Activated T-cell treated with anti-CD3 and anti-CD28 coated beads, Interleukin-2, amount 50 U/mL, for 4 hours (primary cell): ENCODE results near the gene HIF1AN. TPM values are rescaled to one million over a fixed set of nuclear protein-coding genes. Genes with fewer than 3 reads are reported as not detected.
A peak's percentile ranks its signal among the peaks of the same experiment; 100 is the strongest.

Experiments
- ATAC-seq, 2 donors: fragments of 200-7000 bp; cut with Tn5 transposase; one replicate each; pipeline ENCODE4 v1.10.0; 2021
- DNase-seq: peaks from one replicate; pipeline ENCODE4 v3.0.0-alpha.2; 2020
- H3K27me3 Mint-ChIP-seq: one replicate; pipeline ENCODE4 v1.8.0; 2021; ENCODE audit warnings: low read depth, mixed read lengths
- H3K36me3 Mint-ChIP-seq: one replicate; pipeline ENCODE4 v1.8.0; 2022; ENCODE audit warnings: mixed read lengths; ENCODE audit not compliant: insufficient read depth
- H3K4me1 Mint-ChIP-seq: one replicate; pipeline ENCODE4 v1.8.0; 2021; ENCODE audit warnings: low read depth, mixed read lengths
- H3K4me3 Mint-ChIP-seq: one replicate; pipeline ENCODE4 v1.8.0; 2021; ENCODE audit warnings: mild to moderate bottlenecking, moderate library complexity, mixed read lengths
- H3K9me3 Mint-ChIP-seq: one replicate; pipeline ENCODE4 v1.8.0; 2021; ENCODE audit warnings: mixed read lengths
- total RNA-seq, 3 donors: library from RNA; stranded (reverse); gene quantifications; one replicate each; pipeline ENCODE4 v1.2.1, GENCODE V29; 2021

Gene HIF1AN
- total RNA-seq, 3 donors from 2014 or later = 42.8 to 52.6 (median 48.7) TPM

DNA sequence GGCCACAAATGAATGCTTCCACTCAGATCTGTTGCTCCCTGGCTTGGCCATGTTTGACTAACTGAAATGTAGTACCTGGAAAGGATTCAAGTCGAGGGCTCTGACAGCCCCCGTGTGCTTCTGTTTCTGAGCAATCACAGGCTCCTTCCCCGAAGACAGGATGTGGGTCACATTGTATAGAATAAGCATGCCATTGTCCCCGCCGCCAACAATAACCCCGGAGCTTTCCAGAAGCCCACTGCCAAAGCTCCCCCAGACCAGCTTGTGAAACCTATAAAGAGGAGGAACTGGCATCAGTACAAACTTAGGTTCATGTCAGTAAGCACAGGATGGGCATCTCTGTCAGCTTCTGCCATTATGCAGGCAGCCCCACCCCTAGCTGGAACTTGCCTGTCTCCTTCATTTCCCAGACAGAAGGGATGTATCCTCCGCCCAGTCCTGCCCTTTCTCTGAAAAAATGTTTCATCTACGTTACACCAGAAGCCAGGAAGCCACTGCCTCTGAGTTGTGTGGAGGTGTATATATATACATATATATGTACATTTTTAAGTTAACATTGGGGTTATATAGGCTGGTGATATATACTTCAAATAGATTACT, 26.4 kb upstream of the HIF1AN start:
- DNase-seq = peak; percentile 49
- Mint-ChIP-seq H3K27me3 (no peaks in the 10 kb centered on the region), H3K9me3 (no peaks in the 10 kb centered on the region), H3K36me3 (peaks cover 30% of the 10 kb centered on the region), H3K4me1 (peaks cover 66% of the 10 kb centered on the region), H3K4me3 (peak overlapping the region; percentile 22)
- ATAC-seq = peak; percentile 23 to 25

GRCh38 chr10:100510533-100511308, 25.0 kb upstream of the HIF1AN start:
- Mint-ChIP-seq H3K27me3 (no peaks in the 10 kb centered on the region), H3K4me1 (peaks cover 66% of the 10 kb centered on the region), H3K4me3 (peak overlapping the region; percentile 3), H3K9me3 (no peaks in the 10 kb centered on the region), H3K36me3 (peaks cover 23% of the 10 kb centered on the region)
- DNase-seq (peak; percentile 57), ATAC-seq (peak; percentile 77 to 83)

- peaks cover 28% of the 10 kb centered on the region for H3K4me1 Mint-ChIP-seq
- no peak for ATAC-seq
- DNase-seq = no peak
- H3K36me3 Mint-ChIP-seq = peaks cover 17% of the 10 kb centered on the region
- H3K27me3 Mint-ChIP-seq = no peaks in the 10 kb centered on the region
- H3K9me3 Mint-ChIP-seq = no peaks in the 10 kb centered on the region
- H3K4me3 Mint-ChIP-seq = no peak overlapping the region
Observed at GRCh38 chr10:100515612-100516011, 20.1 kb upstream of the HIF1AN start.

DNA sequence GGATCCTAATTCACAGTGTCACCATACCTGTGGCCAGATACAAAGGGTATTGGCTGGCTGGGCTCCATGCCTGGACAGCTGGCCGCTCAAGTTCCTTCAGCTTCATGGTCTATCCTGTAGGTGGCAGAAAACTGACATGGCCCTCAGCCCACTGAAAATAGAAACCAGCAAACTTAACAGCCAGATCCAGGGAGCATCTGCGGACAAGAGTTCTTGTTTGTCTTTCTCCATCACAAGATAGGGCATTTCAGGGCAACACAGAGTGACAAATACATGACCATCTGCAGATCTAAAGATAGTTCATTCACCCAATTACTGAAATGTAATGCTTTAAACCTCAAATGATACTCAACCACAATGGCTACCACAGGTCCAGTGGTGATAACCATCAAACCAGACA, 18.9 kb upstream of the HIF1AN start:
- no peaks in the 10 kb centered on the region for H3K9me3 Mint-ChIP-seq
- H3K4me3 Mint-ChIP-seq = no peak overlapping the region
- no peak for ATAC-seq
- no peaks in the 10 kb centered on the region for H3K27me3 Mint-ChIP-seq
- peaks cover 17% of the 10 kb centered on the region for H3K36me3 Mint-ChIP-seq
- no peak for DNase-seq
- peaks cover 16% of the 10 kb centered on the region for H3K4me1 Mint-ChIP-seq

DNA sequence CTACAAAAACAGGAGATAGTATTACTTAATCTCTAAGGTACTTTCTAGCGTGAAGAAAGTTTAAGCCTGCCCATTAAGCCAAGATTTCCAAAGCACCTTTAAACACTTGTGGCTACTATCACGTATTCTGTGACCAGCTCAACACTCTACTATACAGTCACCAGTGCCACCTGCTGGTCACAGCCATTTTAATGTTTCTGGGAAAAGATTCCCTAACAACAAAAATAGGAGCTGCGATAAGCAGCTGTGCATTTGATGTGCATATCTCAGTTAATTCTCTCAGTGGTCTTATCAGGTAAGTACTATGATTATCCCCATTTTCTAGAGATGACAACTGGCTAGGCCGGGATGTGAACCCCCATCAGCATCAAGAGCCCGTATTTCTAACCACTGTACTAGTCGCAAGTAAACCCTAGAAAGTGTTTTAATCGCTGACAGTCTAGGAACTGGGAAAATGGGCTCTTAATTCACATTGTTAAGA, 16.9 kb upstream of the HIF1AN start:
- no peak overlapping the region for H3K4me3 Mint-ChIP-seq
- peaks cover 9% of the 10 kb centered on the region for H3K4me1 Mint-ChIP-seq
- peaks cover 17% of the 10 kb centered on the region for H3K36me3 Mint-ChIP-seq
- no peaks in the 10 kb centered on the region for H3K9me3 Mint-ChIP-seq
- H3K27me3 Mint-ChIP-seq = no peaks in the 10 kb centered on the region
- DNase-seq (peak; percentile 59), ATAC-seq (peak; percentile 68 to 78)

DNA sequence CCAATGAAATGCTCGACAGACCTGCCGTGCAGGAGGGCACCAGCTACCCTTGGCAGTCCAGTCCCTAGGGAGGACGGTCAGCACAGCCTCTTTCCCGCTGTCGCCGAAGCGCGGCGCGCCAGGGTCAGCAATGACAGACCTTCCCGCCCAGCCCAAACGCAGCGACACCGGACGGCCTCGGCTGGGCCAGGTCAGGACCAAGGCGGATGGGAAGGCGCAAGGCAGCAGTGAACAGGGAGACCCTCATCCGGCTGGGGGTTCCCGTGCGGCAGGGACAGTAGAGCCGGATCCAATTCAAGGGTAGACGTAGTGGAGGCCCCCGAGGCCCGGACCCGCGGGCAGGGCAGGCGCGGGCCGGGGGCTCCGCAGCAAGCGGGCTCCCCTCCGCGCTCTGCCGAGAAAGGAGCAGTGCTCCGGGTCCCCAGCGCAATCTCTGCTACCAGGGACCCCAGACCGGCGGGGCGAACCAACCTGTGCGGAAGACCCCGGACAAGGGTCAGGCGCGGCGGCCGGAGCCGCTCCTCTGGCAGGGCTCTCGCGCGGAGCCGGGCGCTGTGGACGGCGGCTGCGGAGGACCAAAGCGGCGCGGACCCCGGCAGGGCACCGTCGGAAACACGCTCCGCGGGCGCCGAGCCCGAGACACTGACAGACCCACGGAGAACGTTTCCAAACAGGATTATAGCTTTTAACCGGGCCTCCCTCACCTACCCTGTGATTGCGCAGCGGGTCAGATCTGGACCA, 16.3 kb upstream of the HIF1AN start, which contains the start of gene SEC31B:
Gene SEC31B, minus strand, starts transcription at position 551 of the 741 bp plus-strand sequence. CDS start 2,909 bp downstream, outside the sequence.
- H3K9me3 Mint-ChIP-seq = no peaks in the 10 kb centered on the region
- peak in 1 of 2 donors; percentile 28 for ATAC-seq
- H3K4me3 Mint-ChIP-seq = no peak within 1 kb of the TSS
- DNase-seq = no peak
- H3K27me3 Mint-ChIP-seq = no peaks in the 10 kb centered on the region
- peaks cover 10% of the 10 kb centered on the region for H3K4me1 Mint-ChIP-seq
- peaks cover 14% of the 10 kb centered on the region for H3K36me3 Mint-ChIP-seq

- DNase-seq (no peak), ATAC-seq (no peak)
- H3K4me3 Mint-ChIP-seq = no peak overlapping the region
- no peaks in the 10 kb centered on the region for H3K27me3 Mint-ChIP-seq
- peaks cover 10% of the 10 kb centered on the region for H3K4me1 Mint-ChIP-seq
- peaks cover 14% of the 10 kb centered on the region for H3K36me3 Mint-ChIP-seq
- no peaks in the 10 kb centered on the region for H3K9me3 Mint-ChIP-seq
Observed at GRCh38 chr10:100520811-100521210, 14.9 kb upstream of the HIF1AN start.

DNA sequence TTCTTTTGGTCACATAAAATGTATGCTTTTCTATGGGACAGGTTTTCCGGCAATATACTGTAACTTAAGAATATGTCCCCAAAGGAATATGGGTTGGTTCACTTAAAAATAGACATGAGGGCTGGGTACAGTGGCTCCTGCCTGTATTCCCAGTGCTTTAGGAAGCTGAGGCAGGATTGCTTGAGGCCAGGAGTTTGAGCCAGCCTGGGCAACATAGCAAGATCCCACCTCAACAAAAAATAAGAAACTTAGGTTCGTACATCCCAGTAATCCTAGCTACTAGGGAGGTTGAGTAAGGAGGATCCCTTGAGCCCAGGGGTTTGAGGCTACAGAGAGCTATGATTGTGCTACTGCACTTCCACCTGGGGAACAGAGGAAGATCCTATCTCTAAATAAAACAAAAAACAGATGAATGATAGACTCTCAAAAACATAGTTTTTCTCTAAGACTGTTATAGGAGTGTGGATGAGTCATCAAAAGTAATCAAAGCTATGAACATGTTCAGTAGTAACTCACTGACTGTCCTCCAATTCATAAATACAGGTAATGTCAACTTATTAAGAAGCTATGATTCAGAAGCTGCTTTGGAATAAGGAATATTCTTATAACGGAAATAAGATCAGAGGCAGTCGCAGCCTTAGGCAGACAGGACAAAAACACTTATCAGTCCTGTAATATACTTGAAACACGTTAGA, 13.5 kb upstream of the HIF1AN start:
- ATAC-seq = no peak
- no peaks in the 10 kb centered on the region for H3K9me3 Mint-ChIP-seq
- no peak for DNase-seq
- no peak overlapping the region for H3K4me3 Mint-ChIP-seq
- H3K4me1 Mint-ChIP-seq = peaks cover 20% of the 10 kb centered on the region
- no peaks in the 10 kb centered on the region for H3K27me3 Mint-ChIP-seq
- H3K36me3 Mint-ChIP-seq = peaks cover 17% of the 10 kb centered on the region

DNA sequence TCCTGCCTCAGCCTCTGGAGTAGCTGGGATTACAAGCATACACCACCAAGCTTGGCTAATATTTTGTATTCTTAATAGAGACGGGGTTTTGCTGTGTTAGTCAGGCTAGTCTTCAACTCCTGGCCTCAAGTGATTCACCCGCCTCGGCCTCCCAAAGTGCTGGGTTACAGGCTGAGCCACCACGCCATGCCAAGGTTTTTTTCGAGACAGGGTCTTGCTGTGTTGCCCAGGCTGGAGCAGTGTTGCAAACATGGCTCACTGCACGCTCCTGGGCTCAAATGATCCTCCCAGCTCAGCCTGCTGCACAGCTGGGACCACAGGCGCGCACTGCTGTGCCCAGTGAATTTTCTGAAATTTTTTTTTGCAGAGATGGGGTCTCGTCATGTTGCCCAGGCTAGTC, 12.8 kb upstream of the HIF1AN start:
- Mint-ChIP-seq H3K36me3 (peaks cover 17% of the 10 kb centered on the region), H3K4me3 (no peak overlapping the region), H3K9me3 (no peaks in the 10 kb centered on the region), H3K4me1 (peaks cover 27% of the 10 kb centered on the region), H3K27me3 (no peaks in the 10 kb centered on the region)
- DNase-seq (no peak), ATAC-seq (no peak)

DNA sequence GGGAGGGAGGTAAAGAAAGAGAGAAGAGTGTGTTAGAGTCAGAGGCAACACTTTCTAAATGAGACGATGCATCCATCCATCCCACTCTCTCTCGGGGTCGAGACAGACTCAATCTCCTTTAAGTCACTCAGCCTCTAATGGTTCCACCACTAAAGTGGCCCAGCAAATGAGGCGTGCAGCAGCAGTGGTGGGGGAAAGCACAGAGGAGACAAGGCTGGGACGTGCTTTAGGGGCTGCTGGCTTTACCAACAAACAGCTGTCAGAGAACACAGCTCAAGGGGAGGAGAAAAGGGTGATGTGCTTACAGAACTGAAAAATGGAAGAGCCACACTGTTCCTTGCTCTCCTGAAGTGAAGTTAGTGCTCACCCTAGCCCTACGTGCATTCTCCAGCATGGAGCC, 11.5 kb upstream of the HIF1AN start:
- Mint-ChIP-seq H3K4me1 (peaks cover 27% of the 10 kb centered on the region), H3K4me3 (no peak overlapping the region), H3K27me3 (no peaks in the 10 kb centered on the region), H3K9me3 (no peaks in the 10 kb centered on the region), H3K36me3 (peaks cover 22% of the 10 kb centered on the region)
- ATAC-seq (no peak), DNase-seq (no peak)

DNA sequence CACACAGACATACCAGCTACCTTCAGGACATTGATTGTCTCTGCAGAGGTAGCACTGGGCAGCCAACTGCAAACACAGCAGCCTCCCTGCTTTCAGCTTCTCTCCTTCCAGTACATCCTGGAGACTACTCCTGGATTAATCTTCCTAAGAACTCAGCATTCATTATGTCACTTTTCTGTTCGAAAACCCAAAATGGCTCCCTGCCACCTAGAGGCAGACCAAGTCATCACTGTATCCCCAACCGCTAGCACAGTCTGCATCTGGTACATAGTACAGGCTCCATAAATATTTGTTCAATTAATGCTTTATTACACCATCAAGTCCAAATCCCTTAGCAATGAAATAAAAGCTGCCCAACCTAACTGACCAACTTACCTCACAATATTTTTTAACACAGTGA, 11.1 kb upstream of the HIF1AN start:
- H3K4me1 Mint-ChIP-seq = peaks cover 28% of the 10 kb centered on the region
- ATAC-seq = no peak
- no peak for DNase-seq
- H3K4me3 Mint-ChIP-seq = no peak overlapping the region
- H3K9me3 Mint-ChIP-seq = no peaks in the 10 kb centered on the region
- H3K36me3 Mint-ChIP-seq = peaks cover 22% of the 10 kb centered on the region
- no peaks in the 10 kb centered on the region for H3K27me3 Mint-ChIP-seq

DNA sequence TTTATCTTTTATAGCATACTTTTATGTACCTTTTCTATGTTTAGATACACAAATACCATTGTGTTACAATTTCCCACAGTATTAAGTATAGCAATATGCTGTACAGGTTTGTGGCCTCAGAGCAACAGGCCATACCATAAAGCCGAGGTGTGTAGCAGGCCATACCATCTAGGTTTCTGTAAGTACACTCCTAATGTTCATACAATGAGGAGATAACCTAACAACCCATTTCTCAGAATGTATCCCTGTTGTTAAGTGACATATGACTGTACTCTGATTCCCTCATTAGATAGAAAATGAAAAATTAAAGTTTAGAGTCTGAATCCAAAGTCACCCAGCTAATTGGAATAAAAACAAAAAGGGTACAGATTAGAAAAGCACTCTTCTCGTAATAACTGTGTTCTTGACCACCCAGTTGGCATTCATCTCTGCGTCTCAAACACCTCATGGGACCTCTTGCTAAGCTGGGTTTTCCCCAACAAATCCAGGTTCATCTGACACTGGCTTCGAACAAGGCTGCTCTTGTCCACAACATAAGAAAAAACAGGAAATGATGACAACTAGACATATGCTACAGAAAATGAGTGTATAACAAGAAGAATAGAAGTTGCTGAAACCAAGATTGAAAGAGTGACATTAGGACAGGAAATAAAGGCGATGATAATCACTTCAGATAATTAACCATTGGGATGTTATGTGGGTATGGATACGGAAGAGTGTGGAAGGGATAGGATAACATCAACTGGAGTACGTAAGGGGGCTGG, 7.4 kb upstream of the HIF1AN start:
- ATAC-seq = peak; percentile 39 to 64
- no peaks in the 10 kb centered on the region for H3K9me3 Mint-ChIP-seq
- H3K4me3 Mint-ChIP-seq = peak overlapping the region; percentile 100
- H3K36me3 Mint-ChIP-seq = peaks cover 22% of the 10 kb centered on the region
- H3K27me3 Mint-ChIP-seq = no peaks in the 10 kb centered on the region
- DNase-seq = no peak
- peaks cover 38% of the 10 kb centered on the region for H3K4me1 Mint-ChIP-seq

- H3K4me3 Mint-ChIP-seq = peak overlapping the region; percentile 100
- DNase-seq = no peak
- H3K36me3 Mint-ChIP-seq = peaks cover 19% of the 10 kb centered on the region
- H3K4me1 Mint-ChIP-seq = peaks cover 36% of the 10 kb centered on the region
- H3K27me3 Mint-ChIP-seq = no peaks in the 10 kb centered on the region
- peak; percentile 25 to 33 for ATAC-seq
- no peaks in the 10 kb centered on the region for H3K9me3 Mint-ChIP-seq
Observed at GRCh38 chr10:100528921-100529474, 6.7 kb upstream of the HIF1AN start.
